GM12878 (cell line): ENCODE results near the gene MYOCOS. TPM values are rescaled to one million over a fixed set of nuclear protein-coding genes. Genes with fewer than 3 reads are reported as not detected.

ENCODE experiments used
- ATAC-seq: fragments of 200-7000 bp; cut with Tn5 transposase; 3 replicates; pipeline ENCODE4 v1.9.1; 2020; ENCODE audit warnings: mild to moderate bottlenecking, moderate library complexity
- BruUV-seq: library from RNA; stranded (reverse); fragments of 400-500 nt; replicated peaks from 2 replicates; lab custom pipeline; 2021; lab: Mats Ljungman, UMichigan
- CTCF ChIA-PET: fragments of 300-600 bp; sonication (Branson Sonifier 250); formaldehyde crosslinking; extraction: SDS; loops from one replicate; lab custom pipeline; 2021; ENCODE audit warnings: inconsistent platforms; lab: Yijun Ruan, JAX
- POLR2A ChIA-PET: fragments of 350-600 bp; formaldehyde crosslinking; extraction: SDS; loops from one replicate; lab custom pipeline; 2021; ENCODE audit warnings: inconsistent platforms; lab: Charles Lee
- RAD21 ChIA-PET: fragments of 300-600 bp; sonication (Branson Sonifier 250); formaldehyde crosslinking; loops from one replicate; lab custom pipeline; 2023; ENCODE audit warnings: antibody characterized with exemption; ENCODE audit not compliant: unreplicated experiment; lab: Charles Lee
- SMC1A ChIA-PET: fragments of 300-600 bp; sonication (Branson Sonifier 250); formaldehyde crosslinking; loops from one replicate; lab custom pipeline; 2023; ENCODE audit not compliant: unreplicated experiment, uncharacterized antibody; lab: Charles Lee
- DNase-seq: peaks from one replicate; pipeline ENCODE4 v3.0.0-alpha.2; 2011; ENCODE audit warnings: low read depth, low spot score
- FAIRE-seq: peaks from 3 replicates; lab custom pipeline; 2011; peaks lifted over from hg19 to GRCh38; lab: Jason Lieb, UNC
- H2AFZ ChIP-seq: 2 replicates; pipeline ENCODE4 v1.6.0; 2011; ENCODE audit warnings: low read depth, low read length, control low read depth; ENCODE audit not compliant: control insufficient read depth
- H3K27ac ChIP-seq: 2 replicates; pipeline ENCODE4 v1.5.1; 2011; ENCODE audit warnings: control low read depth; ENCODE audit not compliant: control insufficient read depth, insufficient read depth
- H3K27me3 ChIP-seq, 2 experiments: replicated peaks in 1 of 2; 2 replicates each; pipeline versions ENCODE4 v1.6.0 to v1.6.1; 2011; ENCODE audit warnings: low read length in 1 of 2; ENCODE audit not compliant: control insufficient read depth in 2 of 2, insufficient read depth in 2 of 2
- H3K36me3 ChIP-seq, 2 experiments: 2 replicates each; pipeline ENCODE4 v1.5.1; 2011; ENCODE audit warnings: low read length in 1 of 2; ENCODE audit not compliant: control insufficient read depth in 2 of 2, insufficient read depth in 2 of 2
- H3K4me1 ChIP-seq: 2 replicates; pipeline ENCODE4 v1.6.1; 2011; ENCODE audit warnings: mild to moderate bottlenecking, low read length, moderate library complexity, mixed read lengths; ENCODE audit not compliant: control insufficient read depth, insufficient read depth
- H3K4me2 ChIP-seq: 2 replicates; pipeline ENCODE4 v1.6.0; 2011; ENCODE audit warnings: control low read depth; ENCODE audit not compliant: control insufficient read depth, insufficient read depth
- H3K4me3 ChIP-seq: fragments of 200-600 bp; sonication (generic); 2 replicates; pipeline ENCODE4 v1.5.1; 2016
- H3K79me2 ChIP-seq: 2 replicates; pipeline ENCODE4 v1.6.0; 2011; ENCODE audit warnings: low read length; ENCODE audit not compliant: control insufficient read depth, insufficient read depth
- H3K9ac ChIP-seq: 2 replicates; pipeline ENCODE4 v1.8.0; 2011; ENCODE audit warnings: low read length, control low read depth, mixed read lengths; ENCODE audit not compliant: control insufficient read depth, insufficient read depth
- H3K9me3 ChIP-seq: replicated peaks from 3 replicates; pipeline ENCODE4 v1.5.1; 2011; ENCODE audit warnings: mild to moderate bottlenecking, low read length; ENCODE audit not compliant: control insufficient read depth, insufficient read depth
- H4K20me1 ChIP-seq: 2 replicates; pipeline ENCODE4 v1.6.0; 2011; ENCODE audit not compliant: control insufficient read depth, insufficient read depth
- CBX5 ChIP-seq: sonication (generic); IDR thresholded peaks from 2 replicates; pipeline ENCODE4 v1.6.1; 2016; ENCODE audit warnings: low read depth, moderate library complexity, mild to moderate bottlenecking, inconsistent platforms
- CEBPB ChIP-seq, 2 experiments: fragments of 150-350 bp in 1 of 2; IDR thresholded peaks; 2 replicates each; pipeline ENCODE4 v1.6.1; 2012 to 2014; ENCODE audit warnings: low read depth in 2 of 2, low read length in 2 of 2, borderline replicate concordance in 1 of 2, inconsistent platforms in 1 of 2
- CHD1 ChIP-seq: IDR thresholded peaks from 2 replicates; pipeline ENCODE4 v1.6.1; 2012; ENCODE audit warnings: low read depth, low read length, improper control_type of control experiment
- CHD4 ChIP-seq: fragments of 200-600 bp; sonication (generic); IDR thresholded peaks from 2 replicates; pipeline ENCODE4 v1.6.1; 2016; ENCODE audit warnings: mild to moderate bottlenecking
- EED ChIP-seq: sonication (generic); IDR thresholded peaks from 2 replicates; pipeline ENCODE4 v1.6.1; 2016; ENCODE audit warnings: antibody characterized with exemption, low read depth
- GATAD2B ChIP-seq: fragments of 450-650 bp; conservative IDR thresholded peaks from 2 replicates; pipeline ENCODE4 v1.6.1; 2017; ENCODE audit warnings: low read depth, mild to moderate bottlenecking, moderate library complexity
- HDAC2 ChIP-seq: fragments of 200-600 bp; sonication (generic); IDR thresholded peaks from 2 replicates; pipeline ENCODE4 v1.6.1; 2017
- IKZF1 ChIP-seq: fragments of 450-650 bp; conservative IDR thresholded peaks from 2 replicates; pipeline ENCODE4 v1.6.1; 2017; ENCODE audit warnings: antibody characterized with exemption, mild to moderate bottlenecking
- IKZF2 ChIP-seq, 2 experiments: fragments of 450-650 bp; IDR thresholded peaks; 2 replicates each; pipeline ENCODE4 v1.6.1; 2017; ENCODE audit warnings: mild to moderate bottlenecking in 2 of 2, moderate library complexity in 2 of 2
- KLF5 ChIP-seq: fragments of 450-650 bp; IDR thresholded peaks from 2 replicates; pipeline ENCODE4 v1.6.1; 2014; ENCODE audit warnings: mild to moderate bottlenecking; ENCODE audit not compliant: partially characterized antibody
- PBX3 ChIP-seq: IDR thresholded peaks from 2 replicates; pipeline ENCODE4 v1.6.1; 2011; ENCODE audit warnings: mild to moderate bottlenecking, low read depth, low read length, moderate library complexity; ENCODE audit not compliant: insufficient replicate concordance
- RELB ChIP-seq: fragments of 450-650 bp; IDR thresholded peaks from 2 replicates; pipeline ENCODE4 v1.6.1; 2017; ENCODE audit warnings: low read depth, mild to moderate bottlenecking, moderate library complexity
- SIX5 ChIP-seq: IDR thresholded peaks from 2 replicates; pipeline ENCODE4 v1.6.1; 2011; ENCODE audit warnings: mild to moderate bottlenecking, low read depth, low read length, moderate library complexity; ENCODE audit not compliant: severe bottlenecking
- SPI1 ChIP-seq: IDR thresholded peaks from 2 replicates; pipeline ENCODE4 v1.6.1; 2011; ENCODE audit warnings: low read depth, mild to moderate bottlenecking, low read length, moderate library complexity, borderline replicate concordance; ENCODE audit not compliant: insufficient read depth
- STAT3 ChIP-seq: IDR thresholded peaks from 2 replicates; pipeline ENCODE4 v1.6.1; 2011; ENCODE audit warnings: low read depth, low read length, improper control_type of control experiment
- SUPT20H ChIP-seq: IDR thresholded peaks from 2 replicates; pipeline ENCODE4 v1.6.1; 2011; ENCODE audit warnings: low read depth, mild to moderate bottlenecking, low read length, moderate library complexity, borderline replicate concordance; ENCODE audit not compliant: control insufficient read depth
- TCF12 ChIP-seq: IDR thresholded peaks from 2 replicates; pipeline ENCODE4 v1.6.1; 2011; ENCODE audit warnings: low read depth, mild to moderate bottlenecking, low read length
- YY1 ChIP-seq: IDR thresholded peaks from 2 replicates; pipeline ENCODE4 v1.6.1; 2011; ENCODE audit warnings: low read depth, mild to moderate bottlenecking, low read length
- WGBS: methylation state at CpG from one replicate; pipeline ENCODE4 v1.1.6; 2016; ENCODE audit warnings: low lambda C conversion rate; ENCODE audit not compliant: insufficient replicate concordance, insufficient coverage; ENCODE audit errors: missing lambda C conversion rate; 5-methylcytosine and 5-hydroxymethylcytosine counted together
- in situ Hi-C: fragments of 300-500 bp; cut with MboI; formaldehyde crosslinking; loops from 9 replicates; pipeline ENCODE4 v1.14.3; 2018; ENCODE audit warnings: mixed read lengths
- intact Hi-C: fragments of 100-400 bp; cut with micrococcal nuclease; formaldehyde crosslinking; loops from one replicate; pipeline ENCODE4 v1.14.2; 2022; ENCODE audit not compliant: unreplicated experiment
- polyA plus RNA-seq, 11 experiments: library from polyadenylated mRNA; depleted of rRNA in 4 of 11; unstranded in 6 of 11; stranded (reverse) in 5 of 11; fragments of >200 nt; fragmentation: Nextera tagmentation in 4 of 11; fragmentation: Illumina TruSeq in 1 of 11; extraction: Ambion mirVana in 4 of 11; extraction: Trizol in 1 of 11; gene quantifications; 1 replicate in 1 of 11; 2 replicates in 10 of 11; pipeline versions ENCODE4 v1.2.1 to v1.2.3, GENCODE V29; 2011 to 2016; ENCODE audit warnings: inconsistent platforms in 2 of 11, missing spikeins in 2 of 11, low read depth in 1 of 11
- total RNA-seq, 4 experiments: library from RNA; depleted of rRNA in 3 of 4; stranded (reverse); fragments of >200 nt in 3 of 4; fragmentation: Illumina TruSeq in 1 of 4; extraction: Trizol in 1 of 4; gene quantifications; 2 replicates each; pipeline versions ENCODE4 v1.2.1 to v1.2.3, GENCODE V29; 2013 to 2021

MYOCOS gene
- total and polyA plus RNA-seq, 10 of the 15 experiments (the other 5 are each of a cell fraction or from before 2014, with no cell fraction given) = 0.12 to 0.24 (median 0.16) TPM; not detected in 4

DNA sequence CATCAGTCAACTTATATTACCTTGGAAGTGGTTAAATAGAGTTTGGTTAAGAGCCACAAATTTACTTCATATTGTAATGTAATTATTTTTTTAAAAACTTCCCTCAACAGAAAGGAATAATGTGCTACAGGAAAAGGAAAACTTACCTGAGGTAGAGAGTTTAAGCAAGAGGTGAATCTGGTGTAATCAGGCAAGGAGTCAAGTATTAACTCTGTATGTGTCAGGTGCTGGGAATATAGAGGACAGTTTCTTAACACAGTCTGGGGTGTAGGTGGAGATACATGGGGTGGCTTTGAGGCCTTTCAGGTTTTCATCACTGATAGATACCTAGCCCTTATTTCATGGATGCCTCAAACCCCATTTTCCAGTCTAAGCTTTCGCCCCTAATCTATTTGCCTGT lies 25.9 kb upstream of the MYOCOS start:
- RAD21 ChIA-PET = interaction anchor here (1.1 to 2.2 kb wide), 6 partner anchors 9 to 48 kb away, joined by 3 to 11 read pairs (median 6); no protein-coding TSS in a partner anchor
- POLR2A ChIA-PET = interaction anchor here (0.5 to 3.1 kb wide), 5 partner anchors 10 to 57 kb away, joined by 3 to 13 read pairs (median 5); no protein-coding TSS in a partner anchor
- Histone ChIP-seq H3K9ac (no peak overlapping the region), H4K20me1 (no peaks in the 10 kb centered on the region), H3K27ac (no peak overlapping the region), H3K79me2 (no peaks in the 10 kb centered on the region), H2AFZ (no peak overlapping the region), H3K36me3 (peaks cover 4 to 15% of the 10 kb centered on the region in 2 experiments), H3K4me3 (no peak overlapping the region), H3K27me3 (no peaks in the 10 kb centered on the region), H3K4me2 (no peak overlapping the region), H3K9me3 (no peaks in the 10 kb centered on the region), H3K4me1 (no peaks in the 10 kb centered on the region)
- intact Hi-C loops (no loop called here), in situ Hi-C loops (no loop called here)
- FAIRE-seq = no peak
- TF ChIP-seq IKZF2 (IDR thresholded peaks at IDR 0.05) = no peak
- no peak for TF ChIP-seq CHD1
- no peak for TF ChIP-seq KLF5
- no peak for TF ChIP-seq IKZF1
- no peak for TF ChIP-seq CHD4
- no peak for TF ChIP-seq CBX5
- TF ChIP-seq EED = no peak
- no peak for TF ChIP-seq RELB
- no peak for TF ChIP-seq SIX5
- no peak for TF ChIP-seq HDAC2
- no peak for TF ChIP-seq SUPT20H
- no peak for TF ChIP-seq SPI1
- no peak for TF ChIP-seq PBX3
- no peak for TF ChIP-seq CEBPB (IDR thresholded peaks at IDR 0.05; ENCODE audit: borderline replicate concordance in 1 of 2, low read depth in 2 of 2, low read length in 2 of 2)
- TF ChIP-seq GATAD2B = no peak
- TF ChIP-seq STAT3 = no peak
- TF ChIP-seq YY1 = no peak
- no peak for TF ChIP-seq TCF12
- CTCF ChIA-PET = interaction anchor here (0.6 to 8.3 kb wide), 6 partner anchors 8 to 938 kb away, joined by 3 to 60 read pairs (median 8); partner anchors contain the start of gene PRRC2C
- WGBS = 100% methylated on average over 1 of the region's 1 CpG
- SMC1A ChIA-PET = interaction anchor here (0.6 to 6.9 kb wide), 11 partner anchors 9 to 111 kb away, joined by 3 to 37 read pairs (median 8); partner anchors contain the start of genes MYOCOS and PRRC2C
- BruUV-seq = no TSS peak
- 0 out of 3 replicates have a peak, but pooled peaks have one; percentile 12 for ATAC-seq
- no peak for DNase-seq
